Loucy (cell line): ENCODE data around the gene DCHS2.

Experiments
- CTCF ChIP-seq: fragments of 200-600 bp; sonication (generic); conservative IDR thresholded peaks from 2 replicates; pipeline ENCODE4 v1.5.1; 2014; ENCODE audit warnings: mild to moderate bottlenecking, antibody characterized with exemption, low read length
- EZH2phosphoT487 ChIP-seq: fragments of 200-600 bp; IDR thresholded peaks from 2 replicates; pipeline ENCODE4 v1.6.1; 2018; ENCODE audit warnings: antibody characterized with exemption, mild to moderate bottlenecking, moderate library complexity, borderline replicate concordance

GRCh38 chr4:154439224-154439623 lies 52.4 kb downstream of the DCHS2 start:
- TF ChIP-seq CTCF: no peak
- TF ChIP-seq EZH2phosphoT487: no peak
